HFFc6 (cell line): ENCODE results near the gene EMC6. TPM values are rescaled to one million over a fixed set of nuclear protein-coding genes. Genes with fewer than 3 reads are reported as not detected.

ENCODE experiments used
- DNase-seq: peaks from one replicate; pipeline ENCODE4 v3.0.0-alpha.2; 2018
- H3K27ac Mint-ChIP-seq: 2 replicates; pipeline ENCODE4 v1.8.0; 2020; ENCODE audit warnings: mild to moderate bottlenecking, mixed read lengths
- H3K27me3 Mint-ChIP-seq: 2 replicates; pipeline ENCODE4 v1.8.0; 2021; ENCODE audit warnings: mild to moderate bottlenecking, moderate library complexity, mixed read lengths; ENCODE audit not compliant: insufficient read depth
- H3K36me3 Mint-ChIP-seq: 2 replicates; pipeline ENCODE4 v1.8.0; 2021; ENCODE audit warnings: low read depth, mixed read lengths
- H3K4me1 Mint-ChIP-seq: 2 replicates; pipeline ENCODE4 v1.8.0; 2020; ENCODE audit warnings: low read depth, mixed read lengths
- H3K4me3 Mint-ChIP-seq: 2 replicates; pipeline ENCODE4 v1.8.0; 2020; ENCODE audit warnings: mild to moderate bottlenecking, moderate library complexity, mixed read lengths
- H3K9me3 Mint-ChIP-seq: 2 replicates; pipeline ENCODE4 v1.8.0; 2020; ENCODE audit warnings: mild to moderate bottlenecking, mixed read lengths
- CTCF ChIP-seq: fragments of 200-600 bp; sonication (generic); IDR thresholded peaks from 2 replicates; pipeline ENCODE4 v1.5.0; 2021; ENCODE audit warnings: antibody characterized with exemption, mild to moderate bottlenecking
- total RNA-seq, 6 experiments: library from RNA; stranded (reverse); fragmentation: NEBNext Ultra II Directional; extraction: Animal tissue kit (Norgen Biotek cat#: 25700); gene quantifications; 2 replicates in 1 of 6; 3 replicates in 5 of 6; pipeline ENCODE4 v1.2.3, GENCODE V29; 2021

The EMC6 gene
- total RNA-seq, 6 experiments from 2014 or later, result 57.6 to 66.8 (median 64.1) TPM

DNA sequence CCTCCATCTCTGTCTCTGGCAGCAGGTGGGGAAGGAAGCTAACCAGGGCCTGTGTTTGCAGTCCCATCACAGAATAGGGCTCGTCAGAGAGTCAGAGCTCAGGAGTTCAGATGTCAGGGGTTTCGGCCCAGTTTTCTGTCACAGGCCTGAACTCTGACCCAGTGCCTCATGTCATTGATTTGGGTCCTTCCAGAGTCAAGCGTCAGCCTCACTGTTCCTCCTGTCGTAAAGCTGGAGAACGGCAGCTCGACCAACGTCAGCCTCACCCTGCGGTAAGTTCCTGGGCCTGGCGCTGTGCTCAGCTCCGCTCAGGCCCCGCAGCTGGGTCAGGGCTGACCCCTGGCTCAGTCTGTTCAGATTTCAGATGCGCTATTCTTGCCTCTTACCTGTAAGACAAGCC, 21.4 kb upstream of the EMC6 start:
- no peak for DNase-seq
- Mint-ChIP-seq H3K9me3 (no peaks in the 10 kb centered on the region), H3K4me1 (peaks cover 13% of the 10 kb centered on the region), H3K36me3 (peaks cover 4% of the 10 kb centered on the region; the same call in 1 of the 2 replicates), H3K27ac (no peak overlapping the region), H3K4me3 (no peak overlapping the region), H3K27me3 (no peaks in the 10 kb centered on the region; the same call in none of the 2 replicates)
- TF ChIP-seq CTCF, result no peak

GRCh38 chr17:3647769-3648555, 20.6 kb upstream of the EMC6 start:
- Mint-ChIP-seq H3K27ac (peak overlapping the region; percentile 60; the same call in 1 of the 2 replicates), H3K27me3 (no peaks in the 10 kb centered on the region; the same call in none of the 2 replicates), H3K4me1 (peaks cover 13% of the 10 kb centered on the region), H3K4me3 (no peak overlapping the region), H3K36me3 (peaks cover 4% of the 10 kb centered on the region; the same call in 1 of the 2 replicates), H3K9me3 (no peaks in the 10 kb centered on the region)
- TF ChIP-seq CTCF, result peak; percentile 78
- DNase-seq, result peak; percentile 63

DNA sequence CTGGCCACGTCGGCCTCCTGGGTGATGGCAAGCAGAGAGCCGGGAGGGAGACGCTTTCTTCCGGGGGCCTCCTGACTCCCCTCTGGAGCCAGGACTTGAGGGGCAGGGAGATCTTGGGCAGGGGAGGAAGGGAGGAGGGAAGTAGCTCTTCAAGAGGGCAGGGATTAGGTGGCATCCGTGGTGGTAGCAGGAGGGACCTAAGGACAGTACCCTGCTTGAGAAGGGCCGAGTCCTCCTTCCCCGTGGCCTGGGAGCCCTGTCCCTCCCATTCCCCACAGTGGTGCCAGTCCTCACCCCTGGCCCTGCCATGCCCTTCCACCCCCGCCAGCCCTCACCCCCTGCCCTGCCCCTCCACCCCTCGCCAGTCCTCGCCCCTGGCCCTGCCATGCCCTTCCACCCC, 12.8 kb upstream of the EMC6 start:
- no peaks in the 10 kb centered on the region for H3K36me3 Mint-ChIP-seq
- no peak for TF ChIP-seq CTCF
- no peak for DNase-seq
- H3K27ac Mint-ChIP-seq, result no peak overlapping the region
- H3K27me3 Mint-ChIP-seq, result peaks cover 25% of the 10 kb centered on the region
- peaks cover 14% of the 10 kb centered on the region for H3K4me1 Mint-ChIP-seq
- H3K4me3 Mint-ChIP-seq, result no peak overlapping the region
- no peaks in the 10 kb centered on the region for H3K9me3 Mint-ChIP-seq

DNA sequence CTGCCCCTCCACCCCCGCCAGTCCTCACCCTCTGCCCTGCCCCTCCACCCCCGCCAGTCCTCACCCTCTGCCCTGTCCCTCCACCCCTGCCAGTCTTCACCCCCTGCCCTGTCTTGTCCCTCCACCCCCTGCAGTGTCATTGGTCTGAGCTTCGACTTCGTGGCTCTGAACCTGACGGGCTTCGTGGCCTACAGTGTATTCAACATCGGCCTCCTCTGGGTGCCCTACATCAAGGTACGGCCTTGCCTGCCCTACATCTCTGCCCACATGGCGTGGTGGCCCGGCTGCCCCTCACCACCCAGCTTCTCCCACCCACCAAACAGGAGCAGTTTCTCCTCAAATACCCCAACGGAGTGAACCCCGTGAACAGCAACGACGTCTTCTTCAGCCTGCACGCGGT, 12.3 kb upstream of the EMC6 start:
- no peaks in the 10 kb centered on the region for H3K9me3 Mint-ChIP-seq
- H3K4me3 Mint-ChIP-seq, result no peak overlapping the region; the same call in 1 of the 2 replicates
- no peak for TF ChIP-seq CTCF
- H3K4me1 Mint-ChIP-seq, result peaks cover 14% of the 10 kb centered on the region
- no peaks in the 10 kb centered on the region for H3K36me3 Mint-ChIP-seq
- peaks cover 25% of the 10 kb centered on the region for H3K27me3 Mint-ChIP-seq
- DNase-seq, result no peak
- H3K27ac Mint-ChIP-seq, result no peak overlapping the region

GRCh38 chr17:3656755-3657587, 11.6 kb upstream of the EMC6 start:
- no peak overlapping the region; the same call in 1 of the 2 replicates for H3K4me3 Mint-ChIP-seq
- H3K27me3 Mint-ChIP-seq, result peaks cover 25% of the 10 kb centered on the region
- peaks cover 14% of the 10 kb centered on the region for H3K4me1 Mint-ChIP-seq
- H3K9me3 Mint-ChIP-seq, result no peaks in the 10 kb centered on the region
- no peak overlapping the region for H3K27ac Mint-ChIP-seq
- no peak for TF ChIP-seq CTCF
- no peak for DNase-seq
- no peaks in the 10 kb centered on the region for H3K36me3 Mint-ChIP-seq
